SK-N-SH (cell line): ENCODE data around the gene CALD1. TPM values are rescaled to one million over a fixed set of nuclear protein-coding genes. Genes with fewer than 3 reads are reported as not detected.

Source experiments
- CTCF ChIA-PET: fragments of 300-600, 350-600 bp; formaldehyde crosslinking; extraction: SDS; loops from one replicate; lab custom pipeline; 2021; lab: Yijun Ruan, JAX
- POLR2A ChIA-PET: fragments of 350-600 bp; sonication (Branson Sonifier 250); formaldehyde crosslinking; extraction: SDS; loops from one replicate; lab custom pipeline; 2020; ENCODE audit warnings: antibody characterized with exemption, inconsistent platforms; lab: Yijun Ruan, JAX
- DNase-seq: peaks from one replicate; pipeline ENCODE4 v3.0.0; 2012
- H2AFZ ChIP-seq: fragments of 200-600 bp; sonication (generic); 2 replicates; pipeline ENCODE4 v1.8.1; 2016; ENCODE audit warnings: antibody characterized with exemption, mild to moderate bottlenecking, low read depth
- H3F3A ChIP-seq: fragments of 200-600 bp; sonication (generic); replicated peaks from 2 replicates; pipeline ENCODE3; 2016; ENCODE audit warnings: antibody characterized with exemption, mild to moderate bottlenecking; ENCODE audit not compliant: insufficient read depth
- H3K27ac ChIP-seq, 2 experiments: fragments of 200-500 bp in 1 of 2; fragments of 200-600 bp in 1 of 2; sonication (Bioruptor generic) in 1 of 2; sonication (generic), shearing (Covaris generic) in 1 of 2; 2 replicates each; pipeline versions ENCODE4 v1.5.1 to v1.6.1; 2014 to 2016; ENCODE audit warnings: low read depth in 2 of 2, inconsistent platforms in 1 of 2, low read length in 1 of 2, mild to moderate bottlenecking in 1 of 2, mixed read lengths in 1 of 2
- H3K27me3 ChIP-seq: fragments of 200-600 bp; sonication (generic), shearing (Covaris generic); 2 replicates; pipeline ENCODE4 v1.6.1; 2016; ENCODE audit warnings: mixed run types; ENCODE audit not compliant: insufficient read depth
- H3K36me3 ChIP-seq, 2 experiments: fragments of 200-500 bp in 1 of 2; fragments of 200-600 bp in 1 of 2; sonication (Bioruptor generic) in 1 of 2; sonication (generic) in 1 of 2; replicated peaks in 1 of 2; 2 replicates each; pipeline versions ENCODE3 to v1.5.1; 2014 to 2016; ENCODE audit warnings: low read length in 1 of 2, mild to moderate bottlenecking in 1 of 2; ENCODE audit not compliant: insufficient read depth in 2 of 2, control insufficient read depth in 1 of 2
- H3K4me1 ChIP-seq, 2 experiments: fragments of 200-500 bp in 1 of 2; fragments of 200-600 bp in 1 of 2; sonication (Bioruptor generic) in 1 of 2; sonication (generic), shearing (Covaris generic) in 1 of 2; 2 replicates each; pipeline versions ENCODE4 v1.5.1 to v1.6.1; 2014 to 2016; ENCODE audit warnings: low read depth in 1 of 2, low read length in 1 of 2, mixed run types in 1 of 2; ENCODE audit not compliant: insufficient read depth in 2 of 2, control insufficient read depth in 1 of 2
- H3K4me2 ChIP-seq: fragments of 200-600 bp; sonication (generic), shearing (Covaris generic); 2 replicates; pipeline ENCODE4 v1.6.1; 2017; ENCODE audit warnings: mixed run types
- H3K4me3 ChIP-seq, 2 experiments: fragments of 200-500 bp in 1 of 2; fragments of 200-600 bp in 1 of 2; sonication (Bioruptor generic) in 1 of 2; sonication (generic), shearing (Covaris generic) in 1 of 2; 2 replicates each; pipeline versions ENCODE4 v1.5.1 to v1.8.1; 2014 to 2016; ENCODE audit warnings: low read depth in 2 of 2, inconsistent platforms in 1 of 2, low read length in 1 of 2, mild to moderate bottlenecking in 1 of 2, mixed read lengths in 1 of 2, moderate library complexity in 1 of 2
- H3K79me2 ChIP-seq: fragments of 200-600 bp; sonication (generic); 2 replicates; pipeline ENCODE4 v1.8.1; 2017; ENCODE audit warnings: mild to moderate bottlenecking; ENCODE audit not compliant: insufficient read depth
- H3K9ac ChIP-seq: fragments of 200-600 bp; sonication (generic); 2 replicates; pipeline ENCODE4 v1.6.1; 2017; ENCODE audit warnings: mixed run types
- H3K9me2 ChIP-seq: fragments of 200-600 bp; sonication (generic); 2 replicates; pipeline ENCODE4 v1.6.1; 2017; ENCODE audit warnings: mixed run types
- H3K9me3 ChIP-seq: fragments of 200-600 bp; sonication (generic); 2 replicates; pipeline ENCODE4 v1.6.1; 2017; ENCODE audit warnings: mixed run types, mild to moderate bottlenecking, moderate library complexity
- H4K20me1 ChIP-seq: fragments of 200-600 bp; sonication (generic); 2 replicates; pipeline ENCODE4 v1.6.1; 2017; ENCODE audit warnings: mild to moderate bottlenecking, mixed run types; ENCODE audit not compliant: insufficient read depth
- ELF1 ChIP-seq: IDR thresholded peaks from 2 replicates; pipeline ENCODE4 v1.4.0; 2012
- EP300 ChIP-seq, 2 experiments: IDR thresholded peaks; 2 replicates each; pipeline versions ENCODE4 v1.4.0 to v1.6.1; 2012; ENCODE audit warnings: borderline replicate concordance in 1 of 2, low read depth in 1 of 2, low read length in 1 of 2
- FOSL2 ChIP-seq: IDR thresholded peaks from 2 replicates; pipeline ENCODE4 v1.4.0; 2012; ENCODE audit warnings: low read depth, mild to moderate bottlenecking, moderate library complexity, borderline replicate concordance
- FOXJ3 ChIP-seq: sonication (generic); formaldehyde crosslinking; IDR thresholded peaks from 2 replicates; pipeline ENCODE4 v1.5.1; 2020; ENCODE audit warnings: mild to moderate bottlenecking, missing genetic modification reagents
- GABPA ChIP-seq: IDR thresholded peaks from 2 replicates; pipeline ENCODE4 v1.4.0; 2012; ENCODE audit warnings: low read depth, mild to moderate bottlenecking
- GATA2 ChIP-seq: sonication (generic); formaldehyde crosslinking; IDR thresholded peaks from 2 replicates; pipeline ENCODE4 v1.5.0; 2020; ENCODE audit warnings: mild to moderate bottlenecking, missing genetic modification reagents
- JUND ChIP-seq: IDR thresholded peaks from 2 replicates; pipeline ENCODE4 v1.4.0; 2012
- MAX ChIP-seq: IDR thresholded peaks from 2 replicates; pipeline ENCODE4 v1.4.0; 2012; ENCODE audit warnings: low read depth
- MXI1 ChIP-seq: IDR thresholded peaks from 2 replicates; pipeline ENCODE4 v1.6.1; 2012; ENCODE audit warnings: mild to moderate bottlenecking, low read depth, low read length, improper control_type of control experiment
- NRF1 ChIP-seq: IDR thresholded peaks from 2 replicates; pipeline ENCODE4 v1.6.1; 2012; ENCODE audit warnings: low read depth, mild to moderate bottlenecking, low read length
- PBX3 ChIP-seq: IDR thresholded peaks from 2 replicates; pipeline ENCODE4; 2012
- RCOR1 ChIP-seq: fragments of 150-350 bp; IDR thresholded peaks from 2 replicates; pipeline ENCODE4 v1.6.1; 2017; ENCODE audit warnings: antibody characterized with exemption, low read length
- TAF1 ChIP-seq: IDR thresholded peaks from 2 replicates; pipeline ENCODE4 v1.6.1; 2012; ENCODE audit warnings: low read depth, mild to moderate bottlenecking, low read length, moderate library complexity, borderline replicate concordance
- TEAD4 ChIP-seq: IDR thresholded peaks from 2 replicates; pipeline ENCODE4 v1.4.0; 2012; ENCODE audit warnings: mild to moderate bottlenecking, borderline replicate concordance; ENCODE audit not compliant: insufficient read depth
- YY1 ChIP-seq: IDR thresholded peaks from 2 replicates; pipeline ENCODE4 v1.4.0; 2012; ENCODE audit warnings: low read depth, mild to moderate bottlenecking
- WGBS: methylation state at CpG from one replicate; pipeline ENCODE4 v1.1.6; 2017; ENCODE audit warnings: low lambda C conversion rate; 5-methylcytosine and 5-hydroxymethylcytosine counted together
- polyA plus RNA-seq, 3 experiments: library from polyadenylated mRNA; depleted of rRNA; stranded (reverse); fragments of >200 nt; gene quantifications; 2 replicates each; pipeline ENCODE4 v1.2.3, GENCODE V29; 2012
- TF ChIP-seq, protein P1 (sequence below): IDR thresholded peaks from 2 replicates; pipeline ENCODE4 v1.6.1; 2012; ENCODE audit warnings: mild to moderate bottlenecking, low read depth, low read length, moderate library complexity
- TF ChIP-seq, protein P2 (sequence below): fragments of 150-350 bp; IDR thresholded peaks from 2 replicates; pipeline ENCODE4 v1.6.1; 2017; ENCODE audit warnings: antibody characterized with exemption, low read length, low read depth, borderline replicate concordance
- TF ChIP-seq, protein P3 (sequence below): fragments of 150-350 bp; IDR thresholded peaks from 2 replicates; pipeline ENCODE4 v1.6.1; 2016; ENCODE audit warnings: mild to moderate bottlenecking, low read depth, low read length
- TF ChIP-seq, protein P4 (sequence below): fragments of 200-600 bp; sonication (generic); IDR thresholded peaks from 2 replicates; pipeline ENCODE4 v1.6.1; 2017; ENCODE audit warnings: antibody characterized with exemption, mild to moderate bottlenecking, moderate library complexity

CALD1 gene
- polyA plus RNA-seq, 1 of the 3 experiments (the other 2 are of a cell fraction) = 299 TPM

DNA sequence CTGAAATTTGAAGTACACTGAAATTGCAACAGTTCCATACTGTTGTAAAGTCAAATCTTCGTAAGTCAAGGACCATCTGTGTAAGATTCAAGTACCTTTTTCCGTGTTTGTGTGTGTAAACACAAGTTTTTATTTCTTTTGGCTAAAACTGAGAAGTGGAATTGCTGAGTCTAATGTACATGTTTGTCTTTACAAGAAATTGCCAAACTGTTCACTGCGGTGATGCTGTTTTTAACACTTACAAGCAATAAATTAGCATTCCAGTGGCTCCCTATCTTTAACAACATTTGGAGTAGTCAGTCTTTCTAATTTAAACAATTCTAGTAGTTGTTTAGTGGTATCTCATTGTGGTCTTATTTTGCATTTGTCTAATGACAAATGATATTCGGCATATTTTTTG is 23.3 kb downstream of the CALD1 start (continued):
- TF ChIP-seq PBX3 = no peak
- no peak for TF ChIP-seq JUND
- TF ChIP-seq MXI1 = no peak
- TF ChIP-seq, protein P1, sequence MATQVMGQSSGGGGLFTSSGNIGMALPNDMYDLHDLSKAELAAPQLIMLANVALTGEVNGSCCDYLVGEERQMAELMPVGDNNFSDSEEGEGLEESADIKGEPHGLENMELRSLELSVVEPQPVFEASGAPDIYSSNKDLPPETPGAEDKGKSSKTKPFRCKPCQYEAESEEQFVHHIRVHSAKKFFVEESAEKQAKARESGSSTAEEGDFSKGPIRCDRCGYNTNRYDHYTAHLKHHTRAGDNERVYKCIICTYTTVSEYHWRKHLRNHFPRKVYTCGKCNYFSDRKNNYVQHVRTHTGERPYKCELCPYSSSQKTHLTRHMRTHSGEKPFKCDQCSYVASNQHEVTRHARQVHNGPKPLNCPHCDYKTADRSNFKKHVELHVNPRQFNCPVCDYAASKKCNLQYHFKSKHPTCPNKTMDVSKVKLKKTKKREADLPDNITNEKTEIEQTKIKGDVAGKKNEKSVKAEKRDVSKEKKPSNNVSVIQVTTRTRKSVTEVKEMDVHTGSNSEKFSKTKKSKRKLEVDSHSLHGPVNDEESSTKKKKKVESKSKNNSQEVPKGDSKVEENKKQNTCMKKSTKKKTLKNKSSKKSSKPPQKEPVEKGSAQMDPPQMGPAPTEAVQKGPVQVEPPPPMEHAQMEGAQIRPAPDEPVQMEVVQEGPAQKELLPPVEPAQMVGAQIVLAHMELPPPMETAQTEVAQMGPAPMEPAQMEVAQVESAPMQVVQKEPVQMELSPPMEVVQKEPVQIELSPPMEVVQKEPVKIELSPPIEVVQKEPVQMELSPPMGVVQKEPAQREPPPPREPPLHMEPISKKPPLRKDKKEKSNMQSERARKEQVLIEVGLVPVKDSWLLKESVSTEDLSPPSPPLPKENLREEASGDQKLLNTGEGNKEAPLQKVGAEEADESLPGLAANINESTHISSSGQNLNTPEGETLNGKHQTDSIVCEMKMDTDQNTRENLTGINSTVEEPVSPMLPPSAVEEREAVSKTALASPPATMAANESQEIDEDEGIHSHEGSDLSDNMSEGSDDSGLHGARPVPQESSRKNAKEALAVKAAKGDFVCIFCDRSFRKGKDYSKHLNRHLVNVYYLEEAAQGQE = no peak
- no peak for TF ChIP-seq FOXJ3 (CRISPR knock-in tag)
- TF ChIP-seq YY1 = no peak
- no peak for TF ChIP-seq EP300 (IDR thresholded peaks at IDR 0.05; ENCODE audit: borderline replicate concordance in 1 of 2, low read depth in 1 of 2, low read length in 1 of 2)

- peaks cover 21% of the 10 kb centered on the region for H4K20me1 ChIP-seq
- no peak for DNase-seq
- peaks cover 64% of the 10 kb centered on the region for H3F3A ChIP-seq
- H3K79me2 ChIP-seq = peaks cover 100% of the 10 kb centered on the region
- H2AFZ ChIP-seq = no peak overlapping the region
- peak overlapping the region; percentile 84 to 85 for H3K27ac ChIP-seq
- no peaks in the 10 kb centered on the region for H3K9me3 ChIP-seq
- H3K4me2 ChIP-seq = peak overlapping the region; percentile 49
- CTCF ChIA-PET = interaction anchor here (1.0 kb wide), 1 partner anchor 11 kb away, joined by 3 read pairs; no protein-coding TSS in a partner anchor
- POLR2A ChIA-PET = no interaction called here
- WGBS = 35% methylated on average over 2 of the region's 2 CpGs
- no peaks in the 10 kb centered on the region for H3K27me3 ChIP-seq
- H3K9me2 ChIP-seq = no peaks in the 10 kb centered on the region
- peak overlapping the region in 1 of 2 experiments; percentile 22; a peak in 1 of 4 replicates for H3K4me3 ChIP-seq
- peak overlapping the region; percentile 42; the same call in 1 of the 2 replicates for H3K9ac ChIP-seq
- H3K4me1 ChIP-seq = peaks cover 0 to 24% of the 10 kb centered on the region in 2 experiments; a peak in 3 of 4 replicates
- H3K36me3 ChIP-seq = peaks cover 12 to 74% of the 10 kb centered on the region in 2 experiments
- TF ChIP-seq YY1 (no peak), NRF1 (no peak), RCOR1 (no peak), FOXJ3 (CRISPR knock-in tag) (no peak), MAX (peak; percentile 32; the same call in 1 of the 2 replicates), FOSL2 (no peak; the same call in 1 of the 2 replicates), MXI1 (no peak), TAF1 (no peak), GABPA (peak; percentile 34; the same call in 1 of the 2 replicates), ELF1 (0 out of 2 replicates have a peak, but pooled peaks have one; percentile 30), JUND (peak; percentile 39), GATA2 (CRISPR knock-in tag) (no peak), TEAD4 (peak; percentile 80), EP300 (IDR thresholded peaks at IDR 0.05; ENCODE audit: borderline replicate concordance in 1 of 2, low read depth in 1 of 2, low read length in 1 of 2) (peak; percentile 6 to 74; a peak in 1 of 4 replicates), PBX3 (peak; percentile 56; the same call in 1 of the 2 replicates)
- TF ChIP-seq, protein P2, sequence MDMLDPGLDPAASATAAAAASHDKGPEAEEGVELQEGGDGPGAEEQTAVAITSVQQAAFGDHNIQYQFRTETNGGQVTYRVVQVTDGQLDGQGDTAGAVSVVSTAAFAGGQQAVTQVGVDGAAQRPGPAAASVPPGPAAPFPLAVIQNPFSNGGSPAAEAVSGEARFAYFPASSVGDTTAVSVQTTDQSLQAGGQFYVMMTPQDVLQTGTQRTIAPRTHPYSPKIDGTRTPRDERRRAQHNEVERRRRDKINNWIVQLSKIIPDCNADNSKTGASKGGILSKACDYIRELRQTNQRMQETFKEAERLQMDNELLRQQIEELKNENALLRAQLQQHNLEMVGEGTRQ = no peak
- TF ChIP-seq, protein P3, sequence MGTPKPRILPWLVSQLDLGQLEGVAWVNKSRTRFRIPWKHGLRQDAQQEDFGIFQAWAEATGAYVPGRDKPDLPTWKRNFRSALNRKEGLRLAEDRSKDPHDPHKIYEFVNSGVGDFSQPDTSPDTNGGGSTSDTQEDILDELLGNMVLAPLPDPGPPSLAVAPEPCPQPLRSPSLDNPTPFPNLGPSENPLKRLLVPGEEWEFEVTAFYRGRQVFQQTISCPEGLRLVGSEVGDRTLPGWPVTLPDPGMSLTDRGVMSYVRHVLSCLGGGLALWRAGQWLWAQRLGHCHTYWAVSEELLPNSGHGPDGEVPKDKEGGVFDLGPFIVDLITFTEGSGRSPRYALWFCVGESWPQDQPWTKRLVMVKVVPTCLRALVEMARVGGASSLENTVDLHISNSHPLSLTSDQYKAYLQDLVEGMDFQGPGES = no peak
- TF ChIP-seq, protein P4, sequence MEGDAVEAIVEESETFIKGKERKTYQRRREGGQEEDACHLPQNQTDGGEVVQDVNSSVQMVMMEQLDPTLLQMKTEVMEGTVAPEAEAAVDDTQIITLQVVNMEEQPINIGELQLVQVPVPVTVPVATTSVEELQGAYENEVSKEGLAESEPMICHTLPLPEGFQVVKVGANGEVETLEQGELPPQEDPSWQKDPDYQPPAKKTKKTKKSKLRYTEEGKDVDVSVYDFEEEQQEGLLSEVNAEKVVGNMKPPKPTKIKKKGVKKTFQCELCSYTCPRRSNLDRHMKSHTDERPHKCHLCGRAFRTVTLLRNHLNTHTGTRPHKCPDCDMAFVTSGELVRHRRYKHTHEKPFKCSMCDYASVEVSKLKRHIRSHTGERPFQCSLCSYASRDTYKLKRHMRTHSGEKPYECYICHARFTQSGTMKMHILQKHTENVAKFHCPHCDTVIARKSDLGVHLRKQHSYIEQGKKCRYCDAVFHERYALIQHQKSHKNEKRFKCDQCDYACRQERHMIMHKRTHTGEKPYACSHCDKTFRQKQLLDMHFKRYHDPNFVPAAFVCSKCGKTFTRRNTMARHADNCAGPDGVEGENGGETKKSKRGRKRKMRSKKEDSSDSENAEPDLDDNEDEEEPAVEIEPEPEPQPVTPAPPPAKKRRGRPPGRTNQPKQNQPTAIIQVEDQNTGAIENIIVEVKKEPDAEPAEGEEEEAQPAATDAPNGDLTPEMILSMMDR = no peak
Observed at GRCh38 chr7:134804351-134804750, 24.9 kb downstream of the CALD1 start.
